ENCODE data around the gene UBE2S. TPM values are rescaled to one million over a fixed set of nuclear protein-coding genes. Genes with fewer than 3 reads are reported as not detected.
A peak's percentile ranks its signal among the peaks of the same experiment; 100 is the strongest.
"Not testable (repeated sequence)": the region's sequence is repeated elsewhere in the genome, so short reads cannot be mapped to it uniquely, and the experiment has no call there.

The UBE2S gene
- total RNA-seq, 1 donor from 2014 or later, result 69.9 TPM

DNA sequence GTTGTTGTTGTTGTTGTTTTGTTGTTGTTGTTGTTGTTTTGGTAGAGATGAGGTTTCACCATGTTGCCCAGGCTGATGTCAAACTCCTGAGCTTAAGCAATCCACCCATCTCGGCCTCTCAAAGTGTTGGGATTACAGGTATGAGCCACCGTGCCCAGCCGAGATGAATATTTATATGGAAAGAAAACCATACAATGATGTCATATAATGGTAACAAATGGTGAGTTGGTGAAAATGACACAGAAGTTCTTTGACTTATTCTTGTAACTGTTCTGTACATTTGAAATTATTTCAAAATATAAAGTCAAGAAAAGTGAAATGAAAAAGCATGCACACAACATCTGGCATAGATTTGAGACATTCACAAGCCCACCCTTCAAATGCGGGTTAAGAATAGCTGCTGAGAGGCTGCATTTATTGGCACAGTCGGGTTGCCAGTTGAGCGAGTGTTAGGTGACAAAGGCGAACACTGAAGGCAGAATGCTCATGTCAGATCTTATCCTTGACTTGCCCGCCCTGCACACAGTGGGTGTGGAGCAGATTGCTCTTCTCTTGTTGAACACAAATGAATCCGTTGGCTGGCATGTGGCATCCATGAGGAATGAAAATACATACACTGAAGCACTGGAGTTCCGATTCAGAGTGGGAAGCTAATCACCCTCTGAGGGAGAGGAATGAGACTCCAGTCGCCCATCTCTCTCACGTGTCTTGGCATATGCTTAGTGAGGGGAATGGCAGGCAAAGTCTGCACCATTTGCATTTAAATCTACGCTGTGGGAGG lies 15.8 kb upstream of the UBE2S start:
- H3K4me3 Mint-ChIP-seq (ENCODE audit: low read depth), result no peak overlapping the region
- no peaks in the 10 kb centered on the region for H3K9me3 Mint-ChIP-seq (ENCODE audit: low read depth)
- H3K27me3 Mint-ChIP-seq, result peaks cover 39% of the 10 kb centered on the region
- H3K36me3 Mint-ChIP-seq (ENCODE audit: insufficient read depth), result no peaks in the 10 kb centered on the region
- TF ChIP-seq, protein P1, sequence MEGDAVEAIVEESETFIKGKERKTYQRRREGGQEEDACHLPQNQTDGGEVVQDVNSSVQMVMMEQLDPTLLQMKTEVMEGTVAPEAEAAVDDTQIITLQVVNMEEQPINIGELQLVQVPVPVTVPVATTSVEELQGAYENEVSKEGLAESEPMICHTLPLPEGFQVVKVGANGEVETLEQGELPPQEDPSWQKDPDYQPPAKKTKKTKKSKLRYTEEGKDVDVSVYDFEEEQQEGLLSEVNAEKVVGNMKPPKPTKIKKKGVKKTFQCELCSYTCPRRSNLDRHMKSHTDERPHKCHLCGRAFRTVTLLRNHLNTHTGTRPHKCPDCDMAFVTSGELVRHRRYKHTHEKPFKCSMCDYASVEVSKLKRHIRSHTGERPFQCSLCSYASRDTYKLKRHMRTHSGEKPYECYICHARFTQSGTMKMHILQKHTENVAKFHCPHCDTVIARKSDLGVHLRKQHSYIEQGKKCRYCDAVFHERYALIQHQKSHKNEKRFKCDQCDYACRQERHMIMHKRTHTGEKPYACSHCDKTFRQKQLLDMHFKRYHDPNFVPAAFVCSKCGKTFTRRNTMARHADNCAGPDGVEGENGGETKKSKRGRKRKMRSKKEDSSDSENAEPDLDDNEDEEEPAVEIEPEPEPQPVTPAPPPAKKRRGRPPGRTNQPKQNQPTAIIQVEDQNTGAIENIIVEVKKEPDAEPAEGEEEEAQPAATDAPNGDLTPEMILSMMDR (IDR thresholded peaks at IDR 0.05; ENCODE audit: unreplicated experiment), result no peak
- H3K27ac Mint-ChIP-seq, result no peak overlapping the region
- H3K4me1 Mint-ChIP-seq (ENCODE audit: low read depth), result no peaks in the 10 kb centered on the region
- DNase-seq (ENCODE audit: low spot score, unreplicated experiment), result no peak

DNA sequence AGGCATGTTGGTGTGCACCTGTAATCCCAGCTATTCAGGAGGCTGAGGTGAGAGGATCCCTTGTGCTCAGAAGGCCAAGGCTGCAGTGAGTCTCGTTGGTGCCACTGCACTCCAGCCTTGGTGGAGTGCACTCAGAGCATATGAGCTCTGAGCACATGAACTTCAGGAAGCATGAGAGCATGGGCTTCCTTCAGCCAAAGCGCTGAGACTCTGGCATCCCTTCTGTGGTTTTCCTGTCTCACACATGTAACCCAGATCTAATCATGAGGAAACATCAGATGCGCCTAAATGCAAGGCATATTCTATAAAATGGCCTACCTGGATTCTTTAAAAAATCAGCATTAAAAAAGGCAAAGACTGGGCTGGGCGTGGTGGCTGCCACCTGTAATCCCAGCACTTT lies 13.7 kb upstream of the UBE2S start:
- H3K9me3 Mint-ChIP-seq (ENCODE audit: low read depth); H3K4me3 Mint-ChIP-seq (ENCODE audit: low read depth); H3K36me3 Mint-ChIP-seq (ENCODE audit: insufficient read depth); H3K27ac Mint-ChIP-seq; DNase-seq (ENCODE audit: low spot score, unreplicated experiment); H3K4me1 Mint-ChIP-seq (ENCODE audit: low read depth): not testable (repeated sequence)
- H3K27me3 Mint-ChIP-seq, result peaks cover 42% of the 10 kb centered on the region

DNA sequence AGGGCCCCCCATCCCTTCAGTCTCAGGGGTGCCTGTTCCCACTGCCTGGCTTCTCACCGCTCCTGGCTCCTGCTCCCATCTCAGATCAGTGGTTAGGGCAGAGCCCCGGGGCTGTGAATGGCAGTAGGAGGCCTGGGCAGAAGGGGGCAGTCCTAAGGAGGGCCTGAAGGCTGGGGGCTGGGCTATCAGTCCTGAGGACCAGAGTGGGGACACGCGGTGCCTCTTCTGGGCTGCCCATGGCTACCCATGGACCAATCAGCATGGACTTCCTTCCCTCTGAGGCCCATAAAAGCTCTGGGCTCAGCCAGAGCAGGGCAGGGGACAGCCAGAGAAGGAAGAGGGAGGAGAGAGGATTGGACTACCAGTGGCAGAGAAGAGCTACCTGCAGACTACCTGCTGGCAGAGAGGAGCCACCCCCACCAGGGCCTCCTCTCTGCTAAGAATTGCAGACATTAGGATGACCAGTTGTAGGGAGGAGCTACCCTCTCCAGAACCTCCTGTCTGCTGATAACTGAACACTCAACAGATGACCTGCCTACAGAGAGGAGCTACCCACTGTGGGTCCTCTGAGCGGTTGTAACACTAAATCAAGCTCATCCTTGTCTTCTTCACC lies 12.1 kb upstream of the UBE2S start:
- DNase-seq (ENCODE audit: low spot score, unreplicated experiment), result no peak
- TF ChIP-seq, protein P1 (IDR thresholded peaks at IDR 0.05; ENCODE audit: unreplicated experiment), result no peak
- H3K4me3 Mint-ChIP-seq (ENCODE audit: low read depth), result no peak overlapping the region
- H3K9me3 Mint-ChIP-seq (ENCODE audit: low read depth), result no peaks in the 10 kb centered on the region
- peaks cover 1% of the 10 kb centered on the region for H3K4me1 Mint-ChIP-seq (ENCODE audit: low read depth)
- H3K27me3 Mint-ChIP-seq, result peaks cover 37% of the 10 kb centered on the region
- no peak overlapping the region for H3K27ac Mint-ChIP-seq
- no peaks in the 10 kb centered on the region for H3K36me3 Mint-ChIP-seq (ENCODE audit: insufficient read depth)

DNA sequence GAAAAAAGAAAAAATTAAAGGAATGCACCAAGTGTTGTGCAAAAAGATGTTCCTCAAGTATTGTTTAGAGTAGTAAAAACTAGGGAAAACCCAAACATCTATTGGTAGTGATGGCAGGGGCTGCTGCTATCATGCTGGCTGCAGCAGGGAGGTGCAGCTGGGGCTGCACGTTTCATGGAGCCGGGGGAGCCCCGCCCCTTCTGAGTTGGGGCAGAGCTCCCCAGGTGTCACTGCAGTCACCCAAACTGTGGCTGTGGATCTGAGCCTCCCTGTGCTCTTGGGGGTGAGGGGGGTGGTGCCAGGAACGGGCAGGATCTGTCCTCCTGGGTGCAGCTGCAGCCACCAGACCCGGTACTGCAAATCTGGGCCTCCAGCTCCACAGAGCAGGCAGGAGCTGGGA lies 11.5 kb upstream of the UBE2S start:
- peaks cover 1% of the 10 kb centered on the region for H3K4me1 Mint-ChIP-seq (ENCODE audit: low read depth)
- H3K9me3 Mint-ChIP-seq (ENCODE audit: low read depth), result no peaks in the 10 kb centered on the region
- no peaks in the 10 kb centered on the region for H3K36me3 Mint-ChIP-seq (ENCODE audit: insufficient read depth)
- TF ChIP-seq, protein P1 (IDR thresholded peaks at IDR 0.05; ENCODE audit: unreplicated experiment), result no peak
- H3K27ac Mint-ChIP-seq, result no peak overlapping the region
- H3K4me3 Mint-ChIP-seq (ENCODE audit: low read depth), result no peak overlapping the region
- peaks cover 36% of the 10 kb centered on the region for H3K27me3 Mint-ChIP-seq
- no peak for DNase-seq (ENCODE audit: low spot score, unreplicated experiment)

DNA sequence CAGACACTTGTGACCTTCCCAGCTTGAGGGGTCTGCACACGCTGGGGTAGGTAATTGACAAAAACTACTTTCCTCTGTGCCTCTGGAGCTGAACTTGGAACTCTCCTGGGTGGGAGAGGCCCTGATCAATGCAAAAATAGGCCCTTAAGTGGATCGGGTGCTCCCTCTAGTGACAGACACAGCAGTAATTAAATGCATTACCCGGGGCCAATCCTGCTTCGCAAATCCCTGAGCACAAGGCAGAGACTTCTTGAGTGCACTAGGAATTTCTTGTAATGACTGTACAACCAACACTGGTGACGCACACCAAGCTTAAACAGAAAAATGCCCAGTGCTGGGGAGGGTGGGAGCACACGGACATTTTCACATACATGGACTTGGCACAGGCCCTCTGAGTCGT lies 10.6 kb upstream of the UBE2S start:
- TF ChIP-seq, protein P1 (IDR thresholded peaks at IDR 0.05; ENCODE audit: unreplicated experiment), result peak; percentile 82
- no peaks in the 10 kb centered on the region for H3K36me3 Mint-ChIP-seq (ENCODE audit: insufficient read depth)
- H3K27me3 Mint-ChIP-seq, result peaks cover 29% of the 10 kb centered on the region
- H3K4me1 Mint-ChIP-seq (ENCODE audit: low read depth), result peaks cover 1% of the 10 kb centered on the region
- no peaks in the 10 kb centered on the region for H3K9me3 Mint-ChIP-seq (ENCODE audit: low read depth)
- no peak overlapping the region for H3K4me3 Mint-ChIP-seq (ENCODE audit: low read depth)
- H3K27ac Mint-ChIP-seq, result peak overlapping the region; percentile 71
- DNase-seq (ENCODE audit: low spot score, unreplicated experiment), result peak; percentile 54

DNA sequence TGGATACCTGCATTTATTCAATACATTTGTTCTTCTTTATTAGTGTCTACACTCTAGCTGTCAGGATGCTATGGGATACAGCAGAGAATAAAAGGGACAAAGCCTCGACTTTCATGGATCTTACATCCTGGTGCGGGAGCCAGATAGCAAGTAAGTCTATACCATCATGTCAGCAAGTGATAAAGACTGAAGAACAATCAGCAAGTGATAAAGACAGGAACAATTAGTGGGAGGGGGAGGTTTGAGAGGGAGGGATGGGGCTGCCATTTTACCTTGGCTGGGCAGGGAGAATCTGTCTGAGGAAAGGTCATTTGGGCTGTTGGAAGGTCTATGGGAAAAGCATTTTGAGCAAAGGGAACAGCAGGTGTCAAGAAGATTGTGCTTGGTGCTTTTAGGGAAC lies 2.6 kb upstream of the UBE2S start:
- Mint-ChIP-seq H3K27me3 (peaks cover 18% of the 10 kb centered on the region), H3K9me3 (ENCODE audit: low read depth) (peaks cover 9% of the 10 kb centered on the region), H3K27ac (no peak overlapping the region), H3K4me3 (ENCODE audit: low read depth) (no peak overlapping the region), H3K4me1 (ENCODE audit: low read depth) (peaks cover 14% of the 10 kb centered on the region), H3K36me3 (ENCODE audit: insufficient read depth) (peaks cover 14% of the 10 kb centered on the region)
- TF ChIP-seq, protein P1 (IDR thresholded peaks at IDR 0.05; ENCODE audit: unreplicated experiment), result no peak
- DNase-seq (ENCODE audit: low spot score, unreplicated experiment), result no peak

DNA sequence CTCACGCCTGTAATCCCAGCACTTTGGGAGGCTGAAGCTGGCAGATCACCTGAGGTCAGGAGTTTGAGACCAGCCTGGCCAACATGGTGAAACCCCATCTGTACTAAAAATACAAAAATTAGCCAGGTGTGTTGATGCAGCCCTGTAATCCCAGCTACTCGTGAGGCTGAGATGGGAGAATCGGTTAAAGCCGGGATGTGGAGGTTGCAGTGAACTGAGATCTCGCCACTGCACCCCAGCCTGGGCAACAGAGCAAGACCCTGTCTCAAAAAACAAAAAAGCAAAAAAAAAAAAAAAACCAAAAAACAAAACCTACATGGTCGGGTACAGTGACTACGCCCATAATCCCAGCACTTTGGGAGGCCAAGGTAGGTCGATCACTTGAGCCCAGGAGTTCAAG lies 1.6 kb upstream of the UBE2S start:
- Mint-ChIP-seq H3K27me3 (peaks cover 14% of the 10 kb centered on the region), H3K36me3 (ENCODE audit: insufficient read depth) (peaks cover 14% of the 10 kb centered on the region), H3K4me1 (ENCODE audit: low read depth) (peaks cover 14% of the 10 kb centered on the region), H3K4me3 (ENCODE audit: low read depth) (peak overlapping the region; percentile 35), H3K27ac (peak overlapping the region; percentile 98)
- H3K9me3 Mint-ChIP-seq (ENCODE audit: low read depth); DNase-seq (ENCODE audit: low spot score, unreplicated experiment): not testable (repeated sequence)

All from progenitor cell of endocrine pancreas (in vitro differentiated cells).